C4-2B (cell line): Measurements from ENCODE around the gene PHPT1.

Experiments used
- ZFX ChIP-seq: fragments of 450-650 bp; IDR thresholded peaks from 2 replicates; pipeline ENCODE4 v1.6.1; 2017
- TF ChIP-seq, protein P1 (sequence below): fragments of 450-650 bp; conservative IDR thresholded peaks from 2 replicates; pipeline ENCODE4 v1.5.1; 2017; ENCODE audit warnings: mild to moderate bottlenecking

DNA sequence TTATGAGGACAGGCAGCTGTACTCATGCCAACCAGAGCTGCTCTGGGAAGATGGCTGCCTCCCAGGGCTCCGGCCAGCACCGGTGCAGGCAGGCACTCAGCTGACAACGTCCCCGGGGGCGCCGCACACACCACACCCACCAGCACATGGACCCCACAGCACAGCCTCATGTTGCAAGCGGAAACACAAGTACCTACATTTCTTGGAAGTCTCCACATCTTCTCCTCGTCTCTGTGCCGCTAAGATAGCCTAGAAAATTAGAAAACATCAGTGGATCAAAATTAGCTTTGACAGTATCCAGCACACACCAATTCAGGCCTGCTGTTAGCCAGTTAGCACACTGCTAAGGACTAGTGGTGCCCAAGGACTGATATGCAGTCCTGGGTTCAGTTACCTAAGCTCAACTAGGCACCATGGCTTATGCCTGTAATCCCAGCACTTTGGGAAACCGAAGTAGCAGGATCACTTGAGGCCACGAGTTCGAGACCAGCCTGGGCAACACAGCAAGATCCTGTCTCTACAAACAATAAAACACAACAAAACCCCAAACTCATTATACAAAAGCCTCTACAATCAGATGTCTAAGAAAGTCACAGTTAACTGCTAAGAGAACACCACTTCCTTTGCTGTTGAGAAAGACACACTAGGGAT lies 14.5 kb downstream of the PHPT1 start:
- TF ChIP-seq, protein P1, sequence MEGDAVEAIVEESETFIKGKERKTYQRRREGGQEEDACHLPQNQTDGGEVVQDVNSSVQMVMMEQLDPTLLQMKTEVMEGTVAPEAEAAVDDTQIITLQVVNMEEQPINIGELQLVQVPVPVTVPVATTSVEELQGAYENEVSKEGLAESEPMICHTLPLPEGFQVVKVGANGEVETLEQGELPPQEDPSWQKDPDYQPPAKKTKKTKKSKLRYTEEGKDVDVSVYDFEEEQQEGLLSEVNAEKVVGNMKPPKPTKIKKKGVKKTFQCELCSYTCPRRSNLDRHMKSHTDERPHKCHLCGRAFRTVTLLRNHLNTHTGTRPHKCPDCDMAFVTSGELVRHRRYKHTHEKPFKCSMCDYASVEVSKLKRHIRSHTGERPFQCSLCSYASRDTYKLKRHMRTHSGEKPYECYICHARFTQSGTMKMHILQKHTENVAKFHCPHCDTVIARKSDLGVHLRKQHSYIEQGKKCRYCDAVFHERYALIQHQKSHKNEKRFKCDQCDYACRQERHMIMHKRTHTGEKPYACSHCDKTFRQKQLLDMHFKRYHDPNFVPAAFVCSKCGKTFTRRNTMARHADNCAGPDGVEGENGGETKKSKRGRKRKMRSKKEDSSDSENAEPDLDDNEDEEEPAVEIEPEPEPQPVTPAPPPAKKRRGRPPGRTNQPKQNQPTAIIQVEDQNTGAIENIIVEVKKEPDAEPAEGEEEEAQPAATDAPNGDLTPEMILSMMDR, result no peak
- TF ChIP-seq ZFX, result no peak
